GM12892 (cell line): Measurements from ENCODE around the gene IPO13.

Source experiments
- POLR2A ChIP-seq: IDR thresholded peaks from 2 replicates; pipeline ENCODE4 v1.6.1; 2011; ENCODE audit warnings: low read depth, low read length, control low read depth
- POLR2AphosphoS5 ChIP-seq: IDR thresholded peaks from 2 replicates; pipeline ENCODE4 v1.6.1; 2011; ENCODE audit warnings: low read depth, low read length, control low read depth

DNA sequence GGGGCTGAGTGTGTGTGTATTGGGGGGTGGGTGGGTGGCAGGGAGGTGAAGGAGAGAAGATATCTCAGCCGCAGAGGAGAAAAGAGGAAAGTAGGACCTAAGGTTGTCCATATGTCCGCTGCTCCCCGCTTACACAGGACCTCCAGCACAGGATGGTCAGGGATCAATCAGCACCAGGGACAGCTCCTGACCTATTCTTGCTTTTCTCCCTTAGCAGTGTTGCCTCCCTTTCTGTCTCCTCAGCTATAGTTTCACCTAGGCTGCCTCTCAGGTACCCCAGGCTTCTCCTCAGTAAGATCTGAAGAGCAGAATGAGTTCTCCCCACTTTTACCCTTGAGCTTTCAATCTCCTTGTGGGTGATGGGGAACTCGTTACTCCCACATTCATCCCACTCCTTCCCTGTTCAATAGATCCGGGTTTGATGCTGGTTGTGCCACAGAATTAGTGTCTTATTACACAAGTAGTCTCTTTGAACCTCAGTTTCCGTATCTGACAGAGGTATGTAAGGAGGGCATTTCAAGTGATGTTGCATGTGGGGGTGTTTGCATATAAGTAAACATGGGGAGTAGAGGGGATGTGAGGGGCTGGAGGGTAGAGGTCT lies 21.7 kb downstream of the IPO13 start:
- TF ChIP-seq POLR2A (no peak), POLR2AphosphoS5 (no peak)
